Naive B cell (primary cell): ENCODE results near the gene PISD. TPM values are rescaled to one million over a fixed set of nuclear protein-coding genes. Genes with fewer than 3 reads are reported as not detected.

Experiments
- ATAC-seq, 2 donors: fragments of 150-1000 bp; cut with Tn5 transposase; 2 replicates each; pipeline ENCODE4 v1.10.0; 2021; ENCODE audit warnings: low read depth in 2 of 2, mild to moderate bottlenecking in 2 of 2, moderate library complexity in 2 of 2
- DNase-seq: peaks from one replicate; pipeline ENCODE4 v3.0.0; 2022
- H3K27ac Mint-ChIP-seq, 6 donors: one replicate each; pipeline ENCODE4 v1.8.0; 2020 to 2022; ENCODE audit warnings: mild to moderate bottlenecking in 6 of 6, mixed read lengths in 6 of 6, moderate library complexity in 5 of 6, inconsistent platforms in 2 of 6
- H3K27me3 Mint-ChIP-seq, 3 donors: one replicate each; pipeline ENCODE4 v1.8.0; 2021 to 2022; ENCODE audit warnings: mixed read lengths in 3 of 3, mild to moderate bottlenecking in 1 of 3
- H3K36me3 Mint-ChIP-seq, 2 donors: one replicate each; pipeline ENCODE4 v1.8.0; 2020 to 2022; ENCODE audit warnings: mixed read lengths in 2 of 2, inconsistent platforms in 1 of 2, mild to moderate bottlenecking in 1 of 2
- H3K4me1 Mint-ChIP-seq, 3 donors: one replicate each; pipeline ENCODE4 v1.8.0; 2020 to 2022; ENCODE audit warnings: mixed read lengths in 3 of 3, inconsistent platforms in 1 of 3, mild to moderate bottlenecking in 1 of 3, moderate library complexity in 1 of 3
- H3K4me3 Mint-ChIP-seq, 8 donors: one replicate each; pipeline ENCODE4 v1.8.0; 2020 to 2022; ENCODE audit warnings: mild to moderate bottlenecking in 8 of 8, mixed read lengths in 8 of 8, moderate library complexity in 8 of 8, inconsistent platforms in 2 of 8
- H3K9me3 Mint-ChIP-seq, 7 donors: one replicate each; pipeline ENCODE4 v1.8.0; 2020 to 2022; ENCODE audit warnings: mixed read lengths in 7 of 7, mild to moderate bottlenecking in 5 of 7, inconsistent platforms in 2 of 7, moderate library complexity in 1 of 7
- polyA plus RNA-seq, 6 donors: library from polyadenylated mRNA; unstranded; fragments of 300-500 nt; fragmentation: Illumina TruSeq; gene quantifications; one replicate each; pipeline ENCODE4 v1.2.3, GENCODE V29; 2021; ENCODE audit warnings: low read depth in 6 of 6

PISD gene
- polyA plus RNA-seq, 6 donors from 2014 or later, result 14.9 to 23.1 (median 18.9) TPM

GRCh38 chr22:31616315-31616980 is 45.6 kb downstream of the PISD start:
- no peak for DNase-seq
- no peak overlapping the region for H3K4me3 Mint-ChIP-seq
- no peaks in the 10 kb centered on the region for H3K9me3 Mint-ChIP-seq
- peak overlapping the region in 3 of 6 donors; percentile 29 to 88 (median 79) for H3K27ac Mint-ChIP-seq
- no peaks in the 10 kb centered on the region for H3K27me3 Mint-ChIP-seq
- peaks cover 12 to 15% of the 10 kb centered on the region in 2 donors for H3K36me3 Mint-ChIP-seq
- H3K4me1 Mint-ChIP-seq, result peaks cover 20 to 39% (median 28%) of the 10 kb centered on the region in 3 donors
- peak; percentile 88 to 89 for ATAC-seq

GRCh38 chr22:31615940-31616314 is 46.1 kb downstream of the PISD start:
- peak overlapping the region in 2 of 8 donors; percentile 0 to 57 for H3K4me3 Mint-ChIP-seq
- H3K36me3 Mint-ChIP-seq, result peaks cover 12 to 15% of the 10 kb centered on the region in 2 donors
- ATAC-seq, result no peak
- no peaks in the 10 kb centered on the region for H3K27me3 Mint-ChIP-seq
- DNase-seq, result no peak
- H3K4me1 Mint-ChIP-seq, result peaks cover 20 to 39% (median 28%) of the 10 kb centered on the region in 3 donors
- no peaks in the 10 kb centered on the region for H3K9me3 Mint-ChIP-seq
- peak overlapping the region in 4 of 6 donors; percentile 78 to 86 (median 80) for H3K27ac Mint-ChIP-seq

- Mint-ChIP-seq H3K4me1 (peaks cover 20 to 39% (median 28%) of the 10 kb centered on the region in 3 donors), H3K4me3 (peak overlapping the region in 3 of 8 donors; percentile 0 to 61 (median 57)), H3K27me3 (no peaks in the 10 kb centered on the region), H3K36me3 (peaks cover 12 to 15% of the 10 kb centered on the region in 2 donors), H3K27ac (peak overlapping the region in 5 of 6 donors; percentile 78 to 86 (median 79)), H3K9me3 (no peaks in the 10 kb centered on the region)
- DNase-seq, result no peak
- ATAC-seq, result no peak
Measured at GRCh38 chr22:31615491-31615860, 46.5 kb downstream of the PISD start.

DNA sequence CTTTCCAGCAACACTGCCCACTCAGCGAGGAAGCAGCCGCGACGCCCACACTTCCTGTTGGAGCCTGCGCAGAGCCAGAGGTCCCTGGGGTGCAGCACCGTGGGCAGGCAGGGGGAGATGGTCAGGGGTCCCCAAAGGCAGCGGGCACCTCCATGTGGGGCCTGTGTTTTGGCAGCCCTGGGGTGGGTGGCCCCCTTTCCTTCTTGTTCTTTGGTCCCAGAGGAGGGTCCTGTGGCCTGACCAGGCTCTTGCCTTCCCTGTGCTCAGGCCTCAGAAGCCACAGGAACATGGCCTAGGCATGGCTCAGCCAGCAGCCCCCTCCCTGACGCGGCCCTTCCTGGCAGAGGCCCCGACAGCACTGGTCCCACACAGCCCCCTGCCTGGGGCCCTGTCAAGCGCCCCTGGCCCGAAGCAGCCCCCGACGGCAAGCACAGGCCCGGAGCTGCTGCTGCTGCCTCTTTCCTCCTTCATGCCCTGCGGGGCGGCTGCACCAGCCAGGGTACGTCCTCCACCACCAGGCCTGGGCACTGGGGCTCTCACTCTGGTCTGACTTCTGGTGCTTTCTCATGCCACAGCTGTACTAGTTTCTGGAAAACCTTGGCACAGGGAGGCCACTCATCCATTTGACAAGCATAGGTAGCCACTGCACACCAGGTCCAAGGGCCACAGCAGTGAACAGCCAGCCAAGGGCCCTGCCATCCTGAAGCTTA is 47.1 kb downstream of the PISD start:
- H3K36me3 Mint-ChIP-seq, result peaks cover 12 to 15% of the 10 kb centered on the region in 2 donors
- H3K4me1 Mint-ChIP-seq, result peaks cover 20 to 39% (median 28%) of the 10 kb centered on the region in 3 donors
- no peak for DNase-seq
- H3K27ac Mint-ChIP-seq, result peak overlapping the region in 5 of 6 donors; percentile 42 to 92 (median 78)
- ATAC-seq, result no peak
- H3K27me3 Mint-ChIP-seq, result no peaks in the 10 kb centered on the region
- peak overlapping the region in 1 of 8 donors; percentile 24 for H3K4me3 Mint-ChIP-seq
- H3K9me3 Mint-ChIP-seq, result no peaks in the 10 kb centered on the region

DNA sequence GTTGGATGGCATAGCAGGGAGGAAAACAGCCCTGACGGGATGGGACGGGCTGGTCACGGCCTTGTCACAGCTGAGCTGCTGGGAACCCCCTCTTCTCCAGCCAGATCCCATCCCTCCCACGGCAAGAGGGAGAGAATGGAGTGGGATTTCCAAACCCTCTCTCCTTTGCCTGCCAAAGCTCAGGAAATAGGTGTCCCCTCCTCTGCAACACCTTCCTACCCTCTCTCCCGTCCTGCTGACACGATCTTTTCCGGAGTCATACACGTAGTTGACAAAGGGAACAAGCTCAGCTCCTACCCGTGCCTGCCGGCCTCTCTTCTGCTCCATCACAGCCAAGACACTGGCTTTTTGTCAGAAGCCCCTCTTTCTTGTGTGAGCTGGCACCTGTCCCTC is 48.1 kb downstream of the PISD start:
- H3K9me3 Mint-ChIP-seq, result no peaks in the 10 kb centered on the region
- no peak for DNase-seq
- H3K27me3 Mint-ChIP-seq, result no peaks in the 10 kb centered on the region
- H3K4me3 Mint-ChIP-seq, result peak overlapping the region in 1 of 8 donors; percentile 49
- peaks cover 6 to 8% of the 10 kb centered on the region in 2 donors for H3K36me3 Mint-ChIP-seq
- peak overlapping the region in 4 of 6 donors; percentile 51 to 92 (median 80) for H3K27ac Mint-ChIP-seq
- ATAC-seq, result no peak
- H3K4me1 Mint-ChIP-seq, result peaks cover 20 to 39% (median 26%) of the 10 kb centered on the region in 3 donors

DNA sequence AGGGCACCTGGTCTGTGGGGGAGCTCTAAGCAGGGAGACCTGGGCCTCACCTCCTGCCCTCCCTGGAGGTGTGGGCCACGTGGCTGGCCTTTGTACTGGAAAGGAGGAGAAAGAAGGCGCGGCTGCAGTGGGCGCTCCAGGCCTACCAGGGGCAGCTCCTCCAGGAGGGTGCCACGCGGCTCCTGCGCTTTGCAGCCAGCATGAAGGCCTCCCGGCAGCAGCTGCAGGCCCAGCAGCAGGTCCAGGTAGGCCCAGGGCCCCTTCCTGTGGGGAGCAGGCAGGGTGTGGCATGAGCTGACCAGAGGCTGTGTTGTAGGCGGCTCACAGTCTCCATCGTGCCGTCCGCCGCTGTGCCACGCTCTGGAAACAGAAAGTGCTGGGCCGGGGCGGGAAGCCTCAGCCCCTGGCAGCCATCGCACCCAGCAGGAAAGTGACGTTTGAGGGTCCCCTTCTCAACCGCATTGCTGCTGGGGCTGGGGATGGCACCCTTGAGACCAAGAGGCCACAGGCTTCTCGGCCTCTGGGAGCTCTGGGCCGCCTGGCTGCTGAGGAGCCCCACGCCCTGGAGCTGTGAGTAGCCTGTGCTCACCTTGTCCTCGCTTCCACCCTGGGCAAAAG is 48.6 kb downstream of the PISD start:
- H3K9me3 Mint-ChIP-seq, result no peaks in the 10 kb centered on the region
- DNase-seq, result no peak
- H3K27ac Mint-ChIP-seq, result no peak overlapping the region
- no peaks in the 10 kb centered on the region for H3K27me3 Mint-ChIP-seq
- ATAC-seq, result no peak
- no peak overlapping the region for H3K4me3 Mint-ChIP-seq
- peaks cover 4 to 7% of the 10 kb centered on the region in 2 donors for H3K36me3 Mint-ChIP-seq
- H3K4me1 Mint-ChIP-seq, result peaks cover 20 to 39% (median 26%) of the 10 kb centered on the region in 3 donors

GRCh38 chr22:31612891-31613285 is 49.1 kb downstream of the PISD start:
- Mint-ChIP-seq H3K4me3 (no peak overlapping the region), H3K27me3 (no peaks in the 10 kb centered on the region), H3K27ac (peak overlapping the region in 2 of 6 donors; percentile 34 to 78), H3K36me3 (peaks cover 4 to 7% of the 10 kb centered on the region in 2 donors), H3K4me1 (peaks cover 20 to 39% (median 26%) of the 10 kb centered on the region in 3 donors), H3K9me3 (no peaks in the 10 kb centered on the region)
- DNase-seq (no peak), ATAC-seq (no peak)

DNA sequence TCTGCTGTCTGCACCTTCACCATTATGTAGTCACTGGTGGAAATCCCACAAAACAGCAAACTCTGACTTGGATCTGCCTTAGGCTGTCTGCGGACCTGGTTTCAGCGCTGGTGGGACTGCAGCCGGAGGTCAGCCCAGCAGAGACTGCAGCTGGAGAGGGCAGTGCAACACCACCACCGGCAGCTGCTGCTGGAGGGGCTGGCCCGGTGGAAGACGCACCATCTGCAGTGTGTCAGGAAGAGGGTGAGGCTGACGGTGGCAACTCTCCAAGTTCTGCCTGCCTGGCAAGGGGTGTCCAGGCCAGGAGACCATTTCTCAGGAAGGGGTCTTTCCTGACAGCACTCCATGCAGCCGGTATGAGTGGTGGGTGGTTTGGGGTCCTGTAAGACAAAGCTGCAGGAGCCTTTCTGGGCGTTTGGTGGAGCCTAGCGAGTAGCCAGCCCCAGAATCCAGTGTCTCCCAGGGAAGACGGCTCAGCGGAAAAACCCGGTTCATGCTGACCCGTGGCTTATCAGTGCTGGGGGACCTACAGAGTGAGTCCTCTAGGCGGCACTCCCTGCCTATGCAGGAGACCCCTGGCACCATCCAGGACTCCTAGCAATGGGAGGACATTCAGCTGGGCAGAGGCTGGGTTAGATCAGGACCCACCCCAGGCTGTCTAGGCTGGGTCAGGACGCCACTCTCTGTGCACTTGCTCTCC is 50.8 kb downstream of the PISD start:
- peaks cover 4 to 7% of the 10 kb centered on the region in 2 donors for H3K36me3 Mint-ChIP-seq
- H3K4me1 Mint-ChIP-seq, result peaks cover 19 to 24% (median 19%) of the 10 kb centered on the region in 3 donors
- ATAC-seq (no peak), DNase-seq (no peak)
- no peak overlapping the region for H3K27ac Mint-ChIP-seq
- no peaks in the 10 kb centered on the region for H3K9me3 Mint-ChIP-seq
- no peaks in the 10 kb centered on the region for H3K27me3 Mint-ChIP-seq
- peak overlapping the region in 1 of 8 donors; percentile 17 for H3K4me3 Mint-ChIP-seq

DNA sequence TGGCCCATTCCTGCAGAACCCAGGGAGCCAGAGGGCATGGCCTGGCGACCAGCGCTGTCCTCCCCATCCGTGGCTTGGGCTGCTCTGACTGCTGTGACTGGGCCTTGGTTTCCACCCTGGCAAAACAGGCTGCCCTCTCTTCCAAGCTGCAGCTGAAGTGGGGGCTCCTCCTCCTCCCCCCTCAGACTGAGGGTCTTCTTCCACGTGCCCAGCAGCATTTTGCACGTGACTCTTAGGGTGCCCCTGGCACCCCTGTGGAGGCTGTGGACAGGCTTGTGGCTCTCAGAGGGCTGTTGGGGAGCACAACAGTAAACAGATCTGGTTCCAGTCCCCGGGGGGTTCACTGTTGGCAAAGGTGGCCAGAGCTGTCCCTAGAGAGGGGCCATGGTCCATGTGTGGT is 51.4 kb downstream of the PISD start:
- ATAC-seq (no peak), DNase-seq (no peak)
- Mint-ChIP-seq H3K27me3 (no peaks in the 10 kb centered on the region), H3K4me3 (no peak overlapping the region), H3K36me3 (peaks cover 4 to 7% of the 10 kb centered on the region in 2 donors), H3K9me3 (no peaks in the 10 kb centered on the region), H3K27ac (no peak overlapping the region), H3K4me1 (peaks cover 13 to 18% (median 13%) of the 10 kb centered on the region in 3 donors)

- peaks cover 6 to 10% (median 7%) of the 10 kb centered on the region in 3 donors for H3K4me1 Mint-ChIP-seq
- H3K27ac Mint-ChIP-seq, result peak overlapping the region in 1 of 6 donors; percentile 24
- ATAC-seq, result no peak
- peak overlapping the region in 1 of 8 donors; percentile 35 for H3K4me3 Mint-ChIP-seq
- H3K9me3 Mint-ChIP-seq, result no peaks in the 10 kb centered on the region
- no peak for DNase-seq
- H3K36me3 Mint-ChIP-seq, result peaks cover 4 to 7% of the 10 kb centered on the region in 2 donors
- no peaks in the 10 kb centered on the region for H3K27me3 Mint-ChIP-seq
Measured at GRCh38 chr22:31609716-31610115, 52.3 kb downstream of the PISD start.

GRCh38 chr22:31607696-31608095 is 54.3 kb downstream of the PISD start:
- Mint-ChIP-seq H3K4me1 (no peaks in the 10 kb centered on the region), H3K4me3 (no peak overlapping the region), H3K36me3 (peaks cover 4 to 7% of the 10 kb centered on the region in 2 donors), H3K9me3 (no peaks in the 10 kb centered on the region), H3K27me3 (no peaks in the 10 kb centered on the region), H3K27ac (no peak overlapping the region)
- DNase-seq, result no peak
- ATAC-seq, result no peak

- Mint-ChIP-seq H3K4me3 (peak overlapping the region in 1 of 8 donors; percentile 52), H3K27me3 (no peaks in the 10 kb centered on the region), H3K9me3 (no peaks in the 10 kb centered on the region), H3K27ac (peak overlapping the region in 2 of 6 donors; percentile 7 to 57), H3K4me1 (no peaks in the 10 kb centered on the region), H3K36me3 (no peaks in the 10 kb centered on the region)
- no peak for DNase-seq
- no peak for ATAC-seq
Measured at GRCh38 chr22:31605851-31606585, 56.0 kb downstream of the PISD start.
